Astrocyte of the spinal cord (primary cell): ENCODE results near the gene SNTG2.

Experiments used
- DNase-seq: peaks from one replicate; pipeline ENCODE4 v3.0.0; 2011; ENCODE audit warnings: low read depth, low spot score
- H3K4me3 ChIP-seq: 2 replicates; pipeline ENCODE4 v1.5.1; 2011; ENCODE audit warnings: low read depth, mild to moderate bottlenecking, low read length, moderate library complexity
- CTCF ChIP-seq: IDR thresholded peaks from 2 replicates; pipeline ENCODE4 v1.5.1; 2012; ENCODE audit warnings: low read depth, mild to moderate bottlenecking, low read length, inconsistent platforms
- in situ Hi-C: cut with HindIII; loops from 2 replicates; pipeline ENCODE4 v1.10.0; 2017; ENCODE audit warnings: low sequenced_read_pairs

SNTG2 gene

DNA sequence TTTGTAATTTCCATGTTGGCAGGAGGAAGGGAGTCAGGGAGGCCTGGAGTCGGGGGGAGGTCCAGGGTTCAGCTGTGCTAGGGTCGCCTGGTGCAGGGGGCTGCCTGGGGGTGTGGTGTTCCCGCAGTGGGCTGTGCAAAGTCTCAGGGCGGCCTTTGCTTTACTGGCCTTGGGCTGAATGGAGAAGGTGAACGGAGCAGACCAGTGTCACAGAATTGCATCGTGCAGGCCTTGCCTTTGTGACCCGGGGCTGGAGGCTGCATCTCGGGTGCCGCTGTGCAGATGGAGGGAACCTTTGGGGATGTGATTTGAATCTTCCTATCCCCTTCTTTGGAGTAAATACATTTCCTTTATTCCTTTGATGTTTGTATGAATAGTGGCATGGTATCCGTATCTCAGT lies 8.8 kb downstream of the SNTG2 start:
- DNase-seq, result no peak
- no peak overlapping the region for H3K4me3 ChIP-seq
- TF ChIP-seq CTCF, result no peak
- in situ Hi-C loops, result no loop called here

- no peak for TF ChIP-seq CTCF
- in situ Hi-C loops, result no loop called here
- no peak overlapping the region for H3K4me3 ChIP-seq
- DNase-seq, result no peak
Observed at GRCh38 chr2:960061-960736, 9.6 kb downstream of the SNTG2 start.

DNA sequence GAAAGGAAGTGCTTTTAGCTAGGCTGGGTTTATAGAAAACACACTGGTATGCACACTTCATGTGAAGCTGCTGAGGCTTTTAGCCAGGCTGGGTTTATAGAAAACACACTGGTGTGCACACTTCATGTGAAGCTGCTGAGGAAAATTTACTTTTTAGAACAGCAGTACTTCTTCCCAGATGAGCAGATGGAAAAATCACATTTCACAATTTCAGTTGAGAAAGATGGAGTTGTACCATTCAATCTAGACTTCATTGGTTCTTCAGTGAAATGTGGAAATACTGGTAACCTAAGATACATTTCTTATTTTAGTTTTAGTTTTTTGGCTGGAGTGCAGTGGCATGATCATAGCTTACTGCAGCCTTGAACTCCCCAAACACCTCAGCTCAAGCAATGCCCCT lies 11.1 kb downstream of the SNTG2 start:
- H3K4me3 ChIP-seq, result no peak overlapping the region
- TF ChIP-seq CTCF, result no peak
- in situ Hi-C loops, result no loop called here
- DNase-seq, result no peak

DNA sequence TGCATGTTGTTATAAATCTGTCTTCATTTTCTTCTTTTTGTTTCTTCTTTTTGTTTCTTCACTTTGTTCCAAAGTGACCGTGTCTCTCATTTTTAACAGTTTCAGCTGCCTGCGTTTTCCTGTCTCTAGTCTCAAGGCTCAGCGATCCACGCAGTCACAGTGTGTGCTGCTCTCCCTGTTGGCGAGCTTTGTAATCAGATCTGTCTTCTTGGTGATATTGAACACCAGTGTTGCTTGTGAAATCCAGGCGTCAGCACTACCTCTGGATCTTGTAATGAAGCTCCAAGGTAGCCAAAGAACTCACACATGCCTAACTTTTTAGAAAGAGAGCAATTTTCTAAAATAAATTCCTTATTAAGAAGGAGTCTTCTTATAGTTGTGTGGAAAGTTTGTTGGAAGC lies 13.2 kb downstream of the SNTG2 start:
- in situ Hi-C loops, result no loop called here
- no peak overlapping the region for H3K4me3 ChIP-seq
- DNase-seq, result no peak
- no peak for TF ChIP-seq CTCF

GRCh38 chr2:964562-964961 lies 13.9 kb downstream of the SNTG2 start:
- no peak overlapping the region for H3K4me3 ChIP-seq
- in situ Hi-C loops, result no loop called here
- no peak for DNase-seq
- no peak for TF ChIP-seq CTCF

GRCh38 chr2:965640-966147 lies 15.0 kb downstream of the SNTG2 start:
- TF ChIP-seq CTCF, result no peak

More at GRCh38 chr2:965640-966147, 15.0 kb downstream of the SNTG2 start:
- no peak for DNase-seq
- no peak overlapping the region for H3K4me3 ChIP-seq
- in situ Hi-C loops, result no loop called here
